Duodenal mucosa (tissue), 2 donors: ENCODE results near the gene TMEM114.

Experiments used
- H3K27ac ChIP-seq: one replicate; pipeline ENCODE4 v1.7.0; 2013; ENCODE audit warnings: low read depth, low read length
- H3K27me3 ChIP-seq, 2 donors: one replicate each; pipeline ENCODE4 v1.7.0; 2013; ENCODE audit warnings: low read length in 2 of 2, control low read depth in 1 of 2; ENCODE audit not compliant: insufficient read depth in 2 of 2, control insufficient read depth in 1 of 2
- H3K36me3 ChIP-seq, 2 donors: one replicate each; pipeline ENCODE4 v1.7.0; 2013; ENCODE audit warnings: low read length in 2 of 2, control low read depth in 1 of 2; ENCODE audit not compliant: insufficient read depth in 2 of 2, control insufficient read depth in 1 of 2
- H3K4me1 ChIP-seq, 2 donors: one replicate each; pipeline ENCODE4 v1.7.0; 2013; ENCODE audit warnings: low read length in 2 of 2, control low read depth in 1 of 2; ENCODE audit not compliant: insufficient read depth in 2 of 2, control insufficient read depth in 1 of 2
- H3K4me3 ChIP-seq, 2 donors: one replicate each; pipeline ENCODE4 v1.7.0; 2013; ENCODE audit warnings: low read length in 2 of 2, low read depth in 1 of 2
- H3K9ac ChIP-seq, 2 donors: one replicate each; pipeline ENCODE4 v1.7.0; 2013; ENCODE audit warnings: low read length in 2 of 2, low read depth in 1 of 2
- H3K9me3 ChIP-seq, 2 donors: one replicate each; pipeline ENCODE4 v1.7.0; 2013; ENCODE audit warnings: low read length in 2 of 2, control low read depth in 1 of 2; ENCODE audit not compliant: control insufficient read depth in 1 of 2

The TMEM114 gene

GRCh38 chr16:8611886-8612600 lies 21.7 kb upstream of the TMEM114 start:
- Histone ChIP-seq H3K9ac (no peak overlapping the region), H3K36me3 (no peaks in the 10 kb centered on the region), H3K4me3 (no peak overlapping the region), H3K27me3 (no peaks in the 10 kb centered on the region), H3K4me1 (no peaks in the 10 kb centered on the region), H3K9me3 (no peaks in the 10 kb centered on the region), H3K27ac (no peak overlapping the region)

DNA sequence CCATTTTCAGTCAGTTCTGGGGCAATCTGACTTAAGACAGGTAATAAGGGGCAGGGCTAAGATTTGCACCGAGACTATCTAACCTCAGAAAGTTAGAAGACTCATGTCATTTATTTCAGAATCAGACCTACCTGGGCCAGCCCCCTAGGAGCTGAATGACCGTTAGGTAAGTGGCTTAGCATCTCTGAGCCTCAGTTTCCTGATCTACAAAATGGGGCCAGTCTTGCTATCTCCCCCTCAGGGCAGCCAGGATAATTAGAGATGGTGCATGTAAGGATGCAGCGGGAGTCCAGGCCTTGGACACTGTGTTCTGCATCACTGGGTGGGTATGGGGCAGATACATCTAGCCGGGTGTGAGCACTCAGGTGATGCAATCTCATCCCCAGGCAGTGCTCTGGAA lies 20.8 kb upstream of the TMEM114 start:
- Histone ChIP-seq H3K9me3 (no peaks in the 10 kb centered on the region), H3K4me1 (no peaks in the 10 kb centered on the region), H3K36me3 (no peaks in the 10 kb centered on the region), H3K9ac (no peak overlapping the region), H3K27me3 (no peaks in the 10 kb centered on the region), H3K4me3 (no peak overlapping the region), H3K27ac (no peak overlapping the region)

DNA sequence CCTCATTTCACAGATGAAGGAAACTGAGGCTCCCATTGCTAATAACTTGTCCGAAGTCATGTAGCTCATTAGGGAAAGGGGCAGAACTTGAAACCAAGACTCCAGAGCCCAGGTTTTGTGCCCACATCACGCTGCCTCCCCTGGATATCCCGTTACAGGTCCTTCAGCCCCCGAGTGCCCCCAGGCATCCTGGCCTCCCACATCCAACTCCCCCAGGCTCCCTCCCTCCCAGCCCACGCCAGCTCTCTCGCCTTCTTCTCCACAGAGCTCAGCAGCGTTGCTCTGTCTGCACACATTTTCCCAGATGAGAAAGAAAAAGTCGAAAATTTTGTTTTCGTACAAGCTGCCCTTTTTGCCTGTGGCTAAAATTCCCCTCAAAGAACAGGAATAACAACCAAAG lies 16.9 kb upstream of the TMEM114 start:
- H3K27me3 ChIP-seq = no peaks in the 10 kb centered on the region
- no peak overlapping the region for H3K27ac ChIP-seq
- H3K4me1 ChIP-seq = no peaks in the 10 kb centered on the region
- H3K36me3 ChIP-seq = no peaks in the 10 kb centered on the region
- no peak overlapping the region for H3K4me3 ChIP-seq
- H3K9me3 ChIP-seq = no peaks in the 10 kb centered on the region
- H3K9ac ChIP-seq = no peak overlapping the region

GRCh38 chr16:8605554-8605953 lies 15.2 kb upstream of the TMEM114 start:
- Histone ChIP-seq H3K36me3 (no peaks in the 10 kb centered on the region), H3K9me3 (no peaks in the 10 kb centered on the region), H3K27ac (no peak overlapping the region), H3K4me3 (no peak overlapping the region), H3K4me1 (no peaks in the 10 kb centered on the region), H3K27me3 (no peaks in the 10 kb centered on the region), H3K9ac (no peak overlapping the region)

GRCh38 chr16:8600144-8600775 lies 9.9 kb upstream of the TMEM114 start:
- no peak overlapping the region for H3K27ac ChIP-seq
- H3K4me1 ChIP-seq = no peaks in the 10 kb centered on the region
- H3K36me3 ChIP-seq = no peaks in the 10 kb centered on the region
- no peaks in the 10 kb centered on the region for H3K27me3 ChIP-seq
- no peaks in the 10 kb centered on the region for H3K9me3 ChIP-seq
- no peak overlapping the region for H3K9ac ChIP-seq
- no peak overlapping the region for H3K4me3 ChIP-seq

GRCh38 chr16:8596581-8596980 lies 6.3 kb upstream of the TMEM114 start:
- H3K36me3 ChIP-seq = no peaks in the 10 kb centered on the region
- H3K27me3 ChIP-seq = peaks cover 0 to 7% of the 10 kb centered on the region in 2 donors
- H3K9me3 ChIP-seq = no peaks in the 10 kb centered on the region
- H3K27ac ChIP-seq = no peak overlapping the region
- no peak overlapping the region for H3K9ac ChIP-seq
- no peaks in the 10 kb centered on the region for H3K4me1 ChIP-seq
- H3K4me3 ChIP-seq = no peak overlapping the region

DNA sequence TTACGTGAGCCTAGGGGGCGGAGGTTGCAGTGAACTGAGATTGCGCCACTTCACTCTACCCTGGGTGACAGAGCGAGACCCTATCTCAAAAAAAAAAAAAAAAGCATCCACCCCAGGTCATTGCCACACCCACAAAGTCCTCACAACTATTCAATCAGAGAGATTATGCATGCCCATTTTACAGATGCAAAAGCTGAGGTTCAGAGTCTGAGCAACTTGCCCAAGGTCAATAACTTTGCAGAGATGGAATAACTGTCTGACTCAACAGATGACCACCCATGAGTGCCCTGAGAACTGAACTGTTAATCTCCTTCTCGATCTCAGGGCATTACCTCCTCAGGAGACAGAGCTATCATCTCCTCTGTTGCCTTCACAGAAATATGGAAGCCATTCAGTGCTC lies 5.5 kb upstream of the TMEM114 start:
- Histone ChIP-seq H3K9me3 (no peaks in the 10 kb centered on the region), H3K27me3 (peaks cover 2 to 12% of the 10 kb centered on the region in 2 donors), H3K27ac (no peak overlapping the region), H3K4me1 (no peaks in the 10 kb centered on the region), H3K36me3 (no peaks in the 10 kb centered on the region), H3K4me3 (no peak overlapping the region), H3K9ac (no peak overlapping the region)

DNA sequence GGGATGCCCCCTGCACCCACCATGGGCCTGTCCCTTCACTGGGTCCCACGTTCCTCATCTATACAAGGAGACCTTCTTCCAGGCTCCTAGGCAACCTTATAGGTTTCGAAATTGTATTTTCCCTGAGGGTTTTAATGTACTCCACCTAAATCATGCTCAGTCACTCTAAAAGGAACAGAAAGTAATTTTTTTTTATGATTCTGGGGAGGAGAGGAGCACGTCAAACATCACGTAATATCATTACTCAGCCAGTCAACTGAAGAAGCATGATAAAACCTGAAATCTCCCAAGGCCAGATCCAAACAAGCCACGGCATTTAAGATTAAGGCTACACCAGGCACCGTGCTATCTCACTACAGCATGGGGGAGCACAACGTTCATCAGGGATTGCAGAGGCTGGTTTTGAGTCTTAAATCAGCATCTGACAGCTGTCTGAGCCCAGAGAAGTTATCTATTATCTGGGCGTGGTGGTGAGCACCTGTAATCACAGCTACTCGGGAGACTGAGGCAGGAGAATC lies 3.9 kb upstream of the TMEM114 start:
- Histone ChIP-seq H3K36me3 (no peaks in the 10 kb centered on the region), H3K4me1 (no peaks in the 10 kb centered on the region), H3K27me3 (peaks cover 16 to 27% of the 10 kb centered on the region in 2 donors), H3K9ac (no peak overlapping the region), H3K9me3 (no peaks in the 10 kb centered on the region), H3K4me3 (no peak overlapping the region), H3K27ac (no peak overlapping the region)

DNA sequence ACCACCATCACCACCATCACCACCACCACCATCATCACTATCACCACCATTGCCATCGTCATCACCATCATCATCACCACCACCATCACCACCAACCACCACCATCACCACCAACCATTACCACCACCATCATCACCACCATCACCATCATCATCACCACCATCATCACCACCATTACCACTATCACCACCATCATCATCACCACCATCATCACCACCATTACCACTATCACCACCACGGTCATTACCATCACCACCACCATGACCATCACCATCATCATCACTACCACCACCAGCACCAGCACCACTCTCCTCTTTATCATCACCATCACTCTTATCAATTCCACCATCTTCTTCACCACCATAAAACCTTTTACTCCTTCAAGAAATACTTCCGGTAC lies 1.1 kb upstream of the TMEM114 start:
- no peaks in the 10 kb centered on the region for H3K36me3 ChIP-seq
- H3K27ac ChIP-seq = no peak overlapping the region
- no peak overlapping the region for H3K4me3 ChIP-seq
- H3K27me3 ChIP-seq = peaks cover 30 to 45% of the 10 kb centered on the region in 2 donors
- no peaks in the 10 kb centered on the region for H3K9me3 ChIP-seq
- H3K9ac ChIP-seq = no peak overlapping the region
- H3K4me1 ChIP-seq = no peaks in the 10 kb centered on the region

DNA sequence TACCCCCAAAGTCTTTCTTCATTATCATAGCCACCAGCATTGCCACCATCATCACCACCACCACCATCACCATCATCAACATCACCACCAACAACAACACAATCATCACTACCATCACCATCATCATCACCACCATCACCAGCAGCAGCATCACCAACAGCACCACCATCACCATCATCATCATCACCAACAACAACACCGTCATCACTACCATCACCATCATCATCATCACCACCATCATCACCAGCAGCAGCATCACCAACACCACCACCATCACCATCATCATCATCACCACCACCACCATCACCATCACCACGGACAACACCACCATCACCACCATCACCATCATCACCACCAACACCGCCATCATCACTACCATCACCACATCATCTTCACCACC lies 500 bp upstream of the TMEM114 start:
- H3K27ac ChIP-seq = no peak overlapping the region
- peaks cover 30 to 45% of the 10 kb centered on the region in 2 donors for H3K27me3 ChIP-seq
- H3K36me3 ChIP-seq = no peaks in the 10 kb centered on the region
- H3K4me3 ChIP-seq = no peak overlapping the region
- H3K9ac ChIP-seq = no peak overlapping the region
- no peaks in the 10 kb centered on the region for H3K4me1 ChIP-seq
- no peaks in the 10 kb centered on the region for H3K9me3 ChIP-seq
